IMR-90 (cell line): ENCODE results near the gene AKAP6.

Experiments
- CTCF ChIP-seq: conservative IDR thresholded peaks from 2 replicates; pipeline ENCODE4 v1.5.1; 2012; ENCODE audit warnings: mild to moderate bottlenecking, low read depth, low read length, improper control_type of control experiment
- MAFK ChIP-seq: IDR thresholded peaks from 2 replicates; pipeline ENCODE4 v1.6.1; 2012; ENCODE audit warnings: low read depth, low read length, improper control_type of control experiment
- POLR2A ChIP-seq: IDR thresholded peaks from 2 replicates; pipeline ENCODE4 v1.6.1; 2012; ENCODE audit warnings: mild to moderate bottlenecking, low read depth, low read length
- RAD21 ChIP-seq: IDR thresholded peaks from 2 replicates; pipeline ENCODE4 v1.6.1; 2012; ENCODE audit warnings: low read length, improper control_type of control experiment
- RFX5 ChIP-seq: IDR thresholded peaks from 2 replicates; pipeline ENCODE4 v1.8.0; 2012; ENCODE audit warnings: low read depth, mild to moderate bottlenecking, low read length, moderate library complexity

GRCh38 chr14:32564596-32564995 lies 235.5 kb downstream of the AKAP6 start:
- TF ChIP-seq POLR2A (no peak), CTCF (no peak), RFX5 (no peak), RAD21 (no peak), MAFK (no peak)
